ENCODE data around the gene GPC6.

GPC6 gene

DNA sequence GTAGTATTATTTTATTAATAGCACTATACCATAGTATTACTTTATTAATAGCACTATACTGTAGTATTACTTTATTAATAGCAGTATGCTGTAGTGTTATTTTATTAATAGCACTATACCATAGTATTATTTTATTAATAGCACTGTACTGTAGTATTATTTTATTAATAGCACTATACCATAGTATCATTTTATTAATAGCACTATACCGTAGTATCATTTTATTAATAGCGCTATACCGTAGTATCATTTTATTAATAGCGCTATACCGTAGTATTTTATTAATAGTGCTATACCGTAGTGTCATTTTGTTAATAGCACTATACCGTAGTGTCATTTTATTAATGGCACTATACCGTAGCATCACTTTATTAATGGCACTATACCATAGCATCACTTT, 191.8 kb downstream of the GPC6 start:
- H3K9me3 ChIP-seq (ENCODE audit: insufficient read depth, low read length) = no peaks in the 10 kb centered on the region
- H2AFZ ChIP-seq (ENCODE audit: low read depth, low read length) = no peak overlapping the region
- H3K4me3 ChIP-seq (ENCODE audit: low read length) = no peak overlapping the region
- H3K9ac ChIP-seq (ENCODE audit: low read length) = no peak overlapping the region
- H3K36me3 ChIP-seq (replicated peaks; ENCODE audit: low read depth, low read length) = no peaks in the 10 kb centered on the region
- H3K27ac ChIP-seq (ENCODE audit: low read length) = no peak overlapping the region
- no peaks in the 10 kb centered on the region for H3K79me2 ChIP-seq (ENCODE audit: low read length)
- no peak overlapping the region for H3K4me2 ChIP-seq (ENCODE audit: low read length)
- no peaks in the 10 kb centered on the region for H3K27me3 ChIP-seq (ENCODE audit: low read depth, low read length)
- H3K4me1 ChIP-seq (ENCODE audit: low read length) = no peaks in the 10 kb centered on the region
- no peaks in the 10 kb centered on the region for H4K20me1 ChIP-seq (ENCODE audit: insufficient read depth, low read length)
- no peak for TF ChIP-seq EZH2phosphoT487 (IDR thresholded peaks at IDR 0.05; ENCODE audit: low read depth)
- TF ChIP-seq, protein P1, sequence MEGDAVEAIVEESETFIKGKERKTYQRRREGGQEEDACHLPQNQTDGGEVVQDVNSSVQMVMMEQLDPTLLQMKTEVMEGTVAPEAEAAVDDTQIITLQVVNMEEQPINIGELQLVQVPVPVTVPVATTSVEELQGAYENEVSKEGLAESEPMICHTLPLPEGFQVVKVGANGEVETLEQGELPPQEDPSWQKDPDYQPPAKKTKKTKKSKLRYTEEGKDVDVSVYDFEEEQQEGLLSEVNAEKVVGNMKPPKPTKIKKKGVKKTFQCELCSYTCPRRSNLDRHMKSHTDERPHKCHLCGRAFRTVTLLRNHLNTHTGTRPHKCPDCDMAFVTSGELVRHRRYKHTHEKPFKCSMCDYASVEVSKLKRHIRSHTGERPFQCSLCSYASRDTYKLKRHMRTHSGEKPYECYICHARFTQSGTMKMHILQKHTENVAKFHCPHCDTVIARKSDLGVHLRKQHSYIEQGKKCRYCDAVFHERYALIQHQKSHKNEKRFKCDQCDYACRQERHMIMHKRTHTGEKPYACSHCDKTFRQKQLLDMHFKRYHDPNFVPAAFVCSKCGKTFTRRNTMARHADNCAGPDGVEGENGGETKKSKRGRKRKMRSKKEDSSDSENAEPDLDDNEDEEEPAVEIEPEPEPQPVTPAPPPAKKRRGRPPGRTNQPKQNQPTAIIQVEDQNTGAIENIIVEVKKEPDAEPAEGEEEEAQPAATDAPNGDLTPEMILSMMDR (IDR thresholded peaks at IDR 0.05; ENCODE audit: low read depth, low read length) = no peak

DNA sequence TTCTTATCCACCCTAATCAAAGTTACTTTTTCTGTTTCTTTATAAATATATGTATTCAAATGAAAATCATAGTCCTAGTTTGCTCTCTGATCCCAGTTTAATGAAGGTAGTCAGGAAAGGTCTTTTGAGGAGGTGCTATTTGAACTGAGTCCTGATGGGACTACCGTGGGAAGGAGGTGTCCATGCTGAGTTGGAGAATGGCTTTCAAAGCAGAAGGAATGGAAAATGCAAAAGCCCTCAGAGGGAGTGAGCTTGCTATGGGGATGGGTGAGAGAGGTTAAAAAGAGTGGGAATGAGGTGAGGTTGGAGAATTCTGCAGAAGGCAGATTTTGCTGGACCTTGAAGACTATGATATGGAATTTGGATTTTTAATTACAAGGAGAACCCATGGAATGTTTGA, 193.6 kb downstream of the GPC6 start:
- H3K4me2 ChIP-seq (ENCODE audit: low read length) = no peak overlapping the region
- no peak for TF ChIP-seq EZH2phosphoT487 (IDR thresholded peaks at IDR 0.05; ENCODE audit: low read depth)
- TF ChIP-seq, protein P1 (IDR thresholded peaks at IDR 0.05; ENCODE audit: low read depth, low read length) = no peak
- no peaks in the 10 kb centered on the region for H3K9me3 ChIP-seq (ENCODE audit: insufficient read depth, low read length)
- H3K4me3 ChIP-seq (ENCODE audit: low read length) = no peak overlapping the region
- no peak overlapping the region for H3K9ac ChIP-seq (ENCODE audit: low read length)
- H3K4me1 ChIP-seq (ENCODE audit: low read length) = no peaks in the 10 kb centered on the region
- no peaks in the 10 kb centered on the region for H3K79me2 ChIP-seq (ENCODE audit: low read length)
- H3K36me3 ChIP-seq (replicated peaks; ENCODE audit: low read depth, low read length) = no peaks in the 10 kb centered on the region
- H3K27ac ChIP-seq (ENCODE audit: low read length) = no peak overlapping the region
- H2AFZ ChIP-seq (ENCODE audit: low read depth, low read length) = no peak overlapping the region
- no peaks in the 10 kb centered on the region for H3K27me3 ChIP-seq (ENCODE audit: low read depth, low read length)
- H4K20me1 ChIP-seq (ENCODE audit: insufficient read depth, low read length) = no peaks in the 10 kb centered on the region

DNA sequence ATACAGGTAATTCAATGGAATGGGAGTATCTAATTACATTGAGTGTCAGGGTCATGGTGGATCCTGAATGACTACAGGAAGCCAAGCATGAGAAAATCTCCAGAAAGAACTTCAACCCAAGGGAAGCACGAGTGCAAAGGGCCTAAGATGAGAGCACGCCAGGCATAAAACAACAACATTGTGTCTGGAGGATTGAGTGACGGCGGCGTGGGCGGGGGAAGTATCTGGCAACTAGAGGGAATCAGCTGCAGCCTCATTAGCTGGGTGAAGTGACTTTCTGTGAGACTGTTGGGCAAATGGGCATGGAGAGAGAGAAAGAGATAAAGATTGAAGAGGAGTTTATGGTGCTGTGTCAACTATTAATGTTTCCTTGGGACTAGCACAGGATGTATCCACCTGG, 194.3 kb downstream of the GPC6 start:
- Histone ChIP-seq H3K27ac (ENCODE audit: low read length) (no peak overlapping the region), H3K36me3 (replicated peaks; ENCODE audit: low read depth, low read length) (no peaks in the 10 kb centered on the region), H3K4me3 (ENCODE audit: low read length) (no peak overlapping the region), H2AFZ (ENCODE audit: low read depth, low read length) (no peak overlapping the region), H4K20me1 (ENCODE audit: insufficient read depth, low read length) (no peaks in the 10 kb centered on the region), H3K4me2 (ENCODE audit: low read length) (no peak overlapping the region), H3K9ac (ENCODE audit: low read length) (no peak overlapping the region), H3K9me3 (ENCODE audit: insufficient read depth, low read length) (no peaks in the 10 kb centered on the region), H3K79me2 (ENCODE audit: low read length) (no peaks in the 10 kb centered on the region), H3K4me1 (ENCODE audit: low read length) (no peaks in the 10 kb centered on the region), H3K27me3 (ENCODE audit: low read depth, low read length) (no peaks in the 10 kb centered on the region)
- TF ChIP-seq, protein P1 (IDR thresholded peaks at IDR 0.05; ENCODE audit: low read depth, low read length) = no peak
- TF ChIP-seq EZH2phosphoT487 (IDR thresholded peaks at IDR 0.05; ENCODE audit: low read depth) = no peak

DNA sequence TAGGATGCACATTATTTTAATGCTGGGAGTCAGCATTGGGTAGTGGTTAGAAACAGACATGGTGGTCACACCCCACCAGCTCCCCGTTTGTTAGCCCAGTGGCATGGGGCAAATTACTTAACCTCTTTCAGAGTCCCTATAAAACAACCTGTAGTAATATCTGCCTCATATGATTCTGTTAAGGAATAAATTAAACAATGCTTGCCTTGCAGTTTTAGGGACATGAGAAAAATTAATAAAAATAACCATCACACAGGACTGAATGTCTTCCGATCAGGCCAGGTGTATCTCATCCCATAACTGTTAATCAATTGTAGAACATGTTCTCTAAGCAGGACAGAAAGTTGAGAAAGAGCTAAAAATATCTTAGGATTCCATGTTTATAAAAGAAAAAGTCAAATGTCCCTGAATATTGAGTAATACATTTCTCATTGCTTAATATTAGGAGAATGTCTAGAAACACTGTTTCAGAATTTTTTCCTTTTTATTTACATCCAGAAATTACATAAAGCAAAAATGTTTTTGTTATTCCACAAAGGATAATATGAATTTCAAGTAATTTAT, 196.5 kb downstream of the GPC6 start:
- H3K4me3 ChIP-seq (ENCODE audit: low read length) = no peak overlapping the region
- TF ChIP-seq EZH2phosphoT487 (IDR thresholded peaks at IDR 0.05; ENCODE audit: low read depth) = no peak
- TF ChIP-seq, protein P1 (IDR thresholded peaks at IDR 0.05; ENCODE audit: low read depth, low read length) = no peak
- no peaks in the 10 kb centered on the region for H3K36me3 ChIP-seq (replicated peaks; ENCODE audit: low read depth, low read length)
- H3K9ac ChIP-seq (ENCODE audit: low read length) = no peak overlapping the region
- H4K20me1 ChIP-seq (ENCODE audit: insufficient read depth, low read length) = no peaks in the 10 kb centered on the region
- no peaks in the 10 kb centered on the region for H3K27me3 ChIP-seq (ENCODE audit: low read depth, low read length)
- H3K27ac ChIP-seq (ENCODE audit: low read length) = no peak overlapping the region
- H2AFZ ChIP-seq (ENCODE audit: low read depth, low read length) = no peak overlapping the region
- H3K79me2 ChIP-seq (ENCODE audit: low read length) = no peaks in the 10 kb centered on the region
- H3K9me3 ChIP-seq (ENCODE audit: insufficient read depth, low read length) = no peaks in the 10 kb centered on the region
- H3K4me2 ChIP-seq (ENCODE audit: low read length) = no peak overlapping the region
- no peaks in the 10 kb centered on the region for H3K4me1 ChIP-seq (ENCODE audit: low read length)
